Panc1 (cell line): ENCODE measurements around the gene RPRD1B.

Experiments used
- CTCF ChIP-seq: fragments of 450-650 bp; IDR thresholded peaks from 2 replicates; pipeline ENCODE4 v1.5.1; 2017; ENCODE audit warnings: mild to moderate bottlenecking
- POLR2AphosphoS5 ChIP-seq: IDR thresholded peaks from 2 replicates; pipeline ENCODE4 v1.6.1; 2012; ENCODE audit warnings: mild to moderate bottlenecking, low read depth, low read length, moderate library complexity
- REST ChIP-seq, 2 experiments: IDR thresholded peaks; 2 replicates each; pipeline ENCODE4 v1.6.1; 2011 to 2012; ENCODE audit warnings: low read depth in 2 of 2, control low read depth in 1 of 2, low read length in 1 of 2, mild to moderate bottlenecking in 1 of 2, moderate library complexity in 1 of 2; ENCODE audit not compliant: insufficient read depth in 1 of 2
- SIN3A ChIP-seq: IDR thresholded peaks from 2 replicates; pipeline ENCODE4 v1.6.1; 2012; ENCODE audit warnings: low read depth, mild to moderate bottlenecking, low read length, moderate library complexity, borderline replicate concordance; ENCODE audit not compliant: insufficient read depth
- TCF7L2 ChIP-seq: IDR thresholded peaks from 2 replicates; pipeline ENCODE4 v1.6.1; 2011; ENCODE audit warnings: mild to moderate bottlenecking, low read depth, low read length, inconsistent platforms

DNA sequence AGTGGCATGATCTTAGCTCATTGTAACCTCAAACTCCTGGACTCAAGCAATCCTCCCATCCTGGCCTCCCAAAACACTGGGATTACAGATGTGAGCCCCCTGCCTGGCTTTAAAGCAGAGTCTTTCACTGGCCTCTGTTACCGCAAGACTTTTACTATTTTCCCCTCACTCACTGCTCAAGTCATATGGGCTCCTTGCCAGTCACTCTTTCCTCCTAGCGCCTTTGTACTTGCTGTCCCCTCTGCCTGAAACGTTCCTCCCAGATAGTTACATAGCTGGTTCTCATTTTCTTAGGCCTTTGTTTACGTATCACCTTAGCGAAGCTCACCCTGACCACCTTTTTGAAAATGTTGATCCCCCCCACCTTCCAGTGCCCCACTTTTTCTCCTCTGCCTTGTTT is 29.3 kb downstream of the RPRD1B start:
- TF ChIP-seq CTCF (no peak), REST (IDR thresholded peaks at IDR 0.05; ENCODE audit: insufficient read depth in 1 of 2, low read depth in 2 of 2, low read length in 1 of 2) (no peak), POLR2AphosphoS5 (no peak), SIN3A (no peak), TCF7L2 (no peak)
